ENCODE measurements around the gene SPAG9. TPM values are rescaled to one million over a fixed set of nuclear protein-coding genes. Genes with fewer than 3 reads are reported as not detected.
A peak's percentile ranks its signal among the peaks of the same experiment; 100 is the strongest.
"Not testable (repeated sequence)": the region's sequence is repeated elsewhere in the genome, so short reads cannot be mapped to it uniquely, and the experiment has no call there.

Gene SPAG9
- total and polyA plus RNA-seq, 5 donors from 2014 or later: 4.7 to 98.4 (median 6.0) TPM

GRCh38 chr17:50943575-50943933, 177.1 kb downstream of the SPAG9 start:
- Histone ChIP-seq H3K36me3 (ENCODE audit: control insufficient read depth, insufficient read depth, low read length) (no peaks in the 10 kb centered on the region), H3K27me3 (ENCODE audit: control insufficient read depth, insufficient read depth, low read length) (no peaks in the 10 kb centered on the region), H3K4me1 (ENCODE audit: control insufficient read depth, insufficient read depth, low read length, poor library complexity, severe bottlenecking) (peaks cover 41% of the 10 kb centered on the region), H3K4me3 (ENCODE audit: low read depth, low read length) (peak overlapping the region; percentile 51), H3K27ac (ENCODE audit: insufficient read depth, low read length, poor library complexity, severe bottlenecking) (peak overlapping the region; percentile 72), H3K9me3 (ENCODE audit: control insufficient read depth in 2 of 2, low read length in 2 of 2) (no peaks in the 10 kb centered on the region)
- H3K4me3 Mint-ChIP-seq: peak overlapping the region; percentile 83 to 89 (median 86)
- peaks cover 8 to 64% (median 30%) of the 10 kb centered on the region in 4 donors for H3K4me1 Mint-ChIP-seq
- no peaks in the 10 kb centered on the region for H3K27me3 Mint-ChIP-seq
- no peaks in the 10 kb centered on the region for H3K36me3 Mint-ChIP-seq
- DNase-seq: peak in 1 of 3 donors; percentile 28
- peak in 1 of 2 donors; percentile 1 for ATAC-seq (ENCODE audit: low read depth in 2 of 2)
- H3K27ac Mint-ChIP-seq: peak overlapping the region; percentile 92 to 96 (median 93)
- H3K9me3 Mint-ChIP-seq: no peaks in the 10 kb centered on the region

- peaks cover 39% of the 10 kb centered on the region for H3K4me1 ChIP-seq (ENCODE audit: control insufficient read depth, insufficient read depth, low read length, poor library complexity, severe bottlenecking)
- H3K27me3 ChIP-seq (ENCODE audit: control insufficient read depth, insufficient read depth, low read length); H3K36me3 ChIP-seq (ENCODE audit: control insufficient read depth, insufficient read depth, low read length); DNase-seq; H3K27ac ChIP-seq (ENCODE audit: insufficient read depth, low read length, poor library complexity, severe bottlenecking); H3K9me3 ChIP-seq (ENCODE audit: control insufficient read depth in 2 of 2, low read length in 2 of 2); ATAC-seq (ENCODE audit: low read depth in 2 of 2); H3K27me3 Mint-ChIP-seq; H3K4me3 ChIP-seq (ENCODE audit: low read depth, low read length); H3K4me3 Mint-ChIP-seq; H3K9me3 Mint-ChIP-seq; H3K36me3 Mint-ChIP-seq: not testable (repeated sequence)
- Mint-ChIP-seq H3K4me1 (peaks cover 8 to 47% (median 21%) of the 10 kb centered on the region in 4 donors), H3K27ac (peak overlapping the region; percentile 38 to 93 (median 92))
These were observed 179.0 kb downstream of the SPAG9 start for GRCh38 chr17:50941676-50942048.

GRCh38 chr17:50939795-50940684, 180.6 kb downstream of the SPAG9 start:
- Histone ChIP-seq H3K27me3 (ENCODE audit: control insufficient read depth, insufficient read depth, low read length) (no peaks in the 10 kb centered on the region), H3K9me3 (ENCODE audit: control insufficient read depth in 2 of 2, low read length in 2 of 2) (no peaks in the 10 kb centered on the region), H3K4me1 (ENCODE audit: control insufficient read depth, insufficient read depth, low read length, poor library complexity, severe bottlenecking) (peaks cover 27% of the 10 kb centered on the region), H3K27ac (ENCODE audit: insufficient read depth, low read length, poor library complexity, severe bottlenecking) (no peak overlapping the region), H3K36me3 (ENCODE audit: control insufficient read depth, insufficient read depth, low read length) (no peaks in the 10 kb centered on the region), H3K4me3 (ENCODE audit: low read depth, low read length) (no peak overlapping the region)
- DNase-seq (no peak), ATAC-seq (ENCODE audit: low read depth in 2 of 2) (no peak)
- Mint-ChIP-seq H3K27me3 (no peaks in the 10 kb centered on the region), H3K27ac (peak overlapping the region in 2 of 3 donors; percentile 75 to 93), H3K4me1 (peaks cover 8 to 33% (median 16%) of the 10 kb centered on the region in 4 donors), H3K4me3 (no peak overlapping the region), H3K9me3 (no peaks in the 10 kb centered on the region), H3K36me3 (no peaks in the 10 kb centered on the region)

GRCh38 chr17:50939542-50939794, 181.2 kb downstream of the SPAG9 start:
- H3K4me3 Mint-ChIP-seq: no peak overlapping the region
- Histone ChIP-seq H3K27me3 (ENCODE audit: control insufficient read depth, insufficient read depth, low read length) (no peaks in the 10 kb centered on the region), H3K4me3 (ENCODE audit: low read depth, low read length) (no peak overlapping the region), H3K9me3 (ENCODE audit: control insufficient read depth in 2 of 2, low read length in 2 of 2) (no peaks in the 10 kb centered on the region), H3K36me3 (ENCODE audit: control insufficient read depth, insufficient read depth, low read length) (no peaks in the 10 kb centered on the region), H3K4me1 (ENCODE audit: control insufficient read depth, insufficient read depth, low read length, poor library complexity, severe bottlenecking) (peaks cover 21% of the 10 kb centered on the region), H3K27ac (ENCODE audit: insufficient read depth, low read length, poor library complexity, severe bottlenecking) (no peak overlapping the region)
- ATAC-seq (ENCODE audit: low read depth in 2 of 2): no peak
- no peak for DNase-seq
- H3K36me3 Mint-ChIP-seq: no peaks in the 10 kb centered on the region
- no peaks in the 10 kb centered on the region for H3K9me3 Mint-ChIP-seq
- H3K27me3 Mint-ChIP-seq: no peaks in the 10 kb centered on the region
- H3K27ac Mint-ChIP-seq: peak overlapping the region in 2 of 3 donors; percentile 75 to 87
- peaks cover 8 to 34% (median 17%) of the 10 kb centered on the region in 4 donors for H3K4me1 Mint-ChIP-seq

GRCh38 chr17:50938821-50939541, 181.7 kb downstream of the SPAG9 start:
- H3K27ac Mint-ChIP-seq: peak overlapping the region in 2 of 3 donors; percentile 75 to 87
- no peaks in the 10 kb centered on the region for H3K27me3 Mint-ChIP-seq
- Histone ChIP-seq H3K4me3 (ENCODE audit: low read depth, low read length) (no peak overlapping the region), H3K9me3 (ENCODE audit: control insufficient read depth in 2 of 2, low read length in 2 of 2) (no peaks in the 10 kb centered on the region), H3K4me1 (ENCODE audit: control insufficient read depth, insufficient read depth, low read length, poor library complexity, severe bottlenecking) (peaks cover 16% of the 10 kb centered on the region), H3K27ac (ENCODE audit: insufficient read depth, low read length, poor library complexity, severe bottlenecking) (no peak overlapping the region), H3K27me3 (ENCODE audit: control insufficient read depth, insufficient read depth, low read length) (no peaks in the 10 kb centered on the region), H3K36me3 (ENCODE audit: control insufficient read depth, insufficient read depth, low read length) (no peaks in the 10 kb centered on the region)
- no peaks in the 10 kb centered on the region for H3K9me3 Mint-ChIP-seq
- H3K4me3 Mint-ChIP-seq: peak overlapping the region in 2 of 4 donors; percentile 7 to 66
- DNase-seq: no peak
- peaks cover 8 to 36% (median 17%) of the 10 kb centered on the region in 4 donors for H3K4me1 Mint-ChIP-seq
- ATAC-seq (ENCODE audit: low read depth in 2 of 2): no peak
- H3K36me3 Mint-ChIP-seq: no peaks in the 10 kb centered on the region

GRCh38 chr17:50935996-50936266, 184.7 kb downstream of the SPAG9 start:
- H3K4me1 ChIP-seq (ENCODE audit: control insufficient read depth, insufficient read depth, low read length, poor library complexity, severe bottlenecking): peaks cover 10% of the 10 kb centered on the region
- H3K4me3 Mint-ChIP-seq: no peak overlapping the region
- H3K27me3 Mint-ChIP-seq: no peaks in the 10 kb centered on the region
- H3K27ac ChIP-seq (ENCODE audit: insufficient read depth, low read length, poor library complexity, severe bottlenecking): no peak overlapping the region
- no peaks in the 10 kb centered on the region for H3K9me3 ChIP-seq (ENCODE audit: control insufficient read depth in 2 of 2, low read length in 2 of 2)
- H3K4me1 Mint-ChIP-seq: peaks cover 0 to 24% (median 11%) of the 10 kb centered on the region in 4 donors
- ATAC-seq (ENCODE audit: low read depth in 2 of 2) (no peak), DNase-seq (no peak)
- no peaks in the 10 kb centered on the region for H3K27me3 ChIP-seq (ENCODE audit: control insufficient read depth, insufficient read depth, low read length)
- no peak overlapping the region for H3K4me3 ChIP-seq (ENCODE audit: low read depth, low read length)
- no peaks in the 10 kb centered on the region for H3K9me3 Mint-ChIP-seq
- peak overlapping the region in 1 of 3 donors; percentile 12 for H3K27ac Mint-ChIP-seq
- no peaks in the 10 kb centered on the region for H3K36me3 ChIP-seq (ENCODE audit: control insufficient read depth, insufficient read depth, low read length)
- H3K36me3 Mint-ChIP-seq: no peaks in the 10 kb centered on the region

GRCh38 chr17:50935221-50935995, 185.3 kb downstream of the SPAG9 start:
- Histone ChIP-seq H3K9me3 (ENCODE audit: control insufficient read depth in 2 of 2, low read length in 2 of 2) (no peaks in the 10 kb centered on the region), H3K36me3 (ENCODE audit: control insufficient read depth, insufficient read depth, low read length) (no peaks in the 10 kb centered on the region), H3K27ac (ENCODE audit: insufficient read depth, low read length, poor library complexity, severe bottlenecking) (no peak overlapping the region), H3K27me3 (ENCODE audit: control insufficient read depth, insufficient read depth, low read length) (no peaks in the 10 kb centered on the region), H3K4me1 (ENCODE audit: control insufficient read depth, insufficient read depth, low read length, poor library complexity, severe bottlenecking) (peaks cover 15% of the 10 kb centered on the region), H3K4me3 (ENCODE audit: low read depth, low read length) (no peak overlapping the region)
- Mint-ChIP-seq H3K36me3 (no peaks in the 10 kb centered on the region), H3K9me3 (no peaks in the 10 kb centered on the region), H3K4me1 (peaks cover 0 to 27% (median 14%) of the 10 kb centered on the region in 4 donors), H3K27ac (peak overlapping the region in 1 of 3 donors; percentile 12), H3K27me3 (no peaks in the 10 kb centered on the region), H3K4me3 (no peak overlapping the region)
- ATAC-seq (ENCODE audit: low read depth in 2 of 2) (no peak), DNase-seq (no peak)

All from CD4-positive, CD25-positive, alpha-beta regulatory T cell (primary cell).